ENCODE data around the gene GP1BA. TPM values are rescaled to one million over a fixed set of nuclear protein-coding genes. Genes with fewer than 3 reads are reported as not detected.

GP1BA gene
- total RNA-seq, 1 experiment from 2014 or later, result not detected

DNA sequence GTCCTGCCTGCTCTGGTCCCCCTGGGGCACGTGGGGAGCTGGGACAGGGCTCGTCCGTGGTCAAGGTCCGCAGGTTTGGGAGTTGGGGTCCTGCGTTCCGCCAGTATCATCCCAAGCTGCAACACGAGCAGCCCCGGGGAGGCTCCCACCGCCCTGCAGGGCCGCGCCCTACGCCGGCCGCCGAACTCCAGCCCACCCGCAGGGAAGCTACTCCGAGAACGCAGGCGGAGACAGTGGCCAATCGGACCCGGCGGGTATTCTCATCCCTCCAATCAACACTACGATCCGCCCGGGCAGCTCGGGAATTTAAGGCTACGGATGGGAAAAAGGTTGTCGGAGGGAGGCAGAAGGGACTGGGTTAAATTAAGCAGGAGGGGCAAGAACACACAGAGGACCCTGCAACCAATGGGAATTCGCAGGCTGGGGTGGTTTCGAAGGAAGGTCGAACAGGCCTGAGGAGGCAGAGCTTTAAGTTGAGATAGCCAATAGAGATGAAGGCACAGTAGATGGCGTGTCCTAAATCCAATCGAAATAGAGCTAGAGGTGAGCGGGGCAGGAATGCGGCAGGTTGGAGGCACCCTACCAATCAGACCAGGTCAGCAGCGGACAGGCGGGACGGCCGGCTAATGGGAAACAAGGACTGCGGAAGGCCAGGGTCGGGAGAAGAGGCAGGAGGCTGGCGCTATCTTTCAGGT is 34.9 kb downstream of the GP1BA start:
- peaks cover 12% of the 10 kb centered on the region for H3K36me3 ChIP-seq (ENCODE audit: insufficient read depth, low read length, poor library complexity, severe bottlenecking)
- H3K27me3 ChIP-seq (replicated peaks; ENCODE audit: insufficient read depth, low read depth, low read length, poor library complexity), result no peaks in the 10 kb centered on the region
- POLR2A ChIA-PET (ENCODE audit: low non-redundant PET), result interaction anchor here (0.6 to 1.0 kb wide), 3 partner anchors 16 to 843 kb away, joined by 3 to 4 read pairs (median 3); no protein-coding TSS in a partner anchor
- no peaks in the 10 kb centered on the region for H3K9me3 ChIP-seq (ENCODE audit: low read depth, low read length, poor library complexity, severe bottlenecking)
- no peak for TF ChIP-seq EZH2 (IDR thresholded peaks at IDR 0.05; ENCODE audit: borderline replicate concordance, low read depth, low read length, poor library complexity, severe bottlenecking)
- TF ChIP-seq CTCF (conservative IDR thresholded peaks at IDR 0.05; ENCODE audit: low read depth, low read length), result no peak
- H3K4me1 ChIP-seq (ENCODE audit: insufficient read depth, low read length, poor library complexity, severe bottlenecking), result peaks cover 17% of the 10 kb centered on the region
- TSS peak; percentile 57 for BruUV-seq (replicated peaks)
- peak overlapping the region; percentile 94 for H3K27ac ChIP-seq (ENCODE audit: low read depth, low read length, poor library complexity, severe bottlenecking)
- intact Hi-C loops (cut with micrococcal nuclease; ENCODE audit: unreplicated experiment), result loop anchor here (2.0 kb wide), 1 partner anchor 18 kb away; the partner anchor contains the start of gene PFN1
- CTCF ChIA-PET, result interaction anchor here (0.6 to 2.3 kb wide), 4 partner anchors 20 to 65 kb away, joined by 3 to 9 read pairs (median 6); partner anchors contain the start of genes CAMTA2, RNF167 and SLC25A11
- peak; percentile 100 for DNase-seq (ENCODE audit: low spot score)
- H3K4me3 ChIP-seq (ENCODE audit: low read depth, low read length, poor library complexity, severe bottlenecking), result peak overlapping the region; percentile 59

GRCh38 chr17:4967539-4968485 is 35.7 kb downstream of the GP1BA start, which contains the start of gene SPAG7:
Gene SPAG7, minus strand, starts transcription at chr17:4967817. Its CDS starts 13 bp downstream, at chr17:4967804.
- Histone ChIP-seq H3K27ac (ENCODE audit: low read depth, low read length, poor library complexity, severe bottlenecking) (peak within 1 kb of the TSS; percentile 94), H3K4me1 (ENCODE audit: insufficient read depth, low read length, poor library complexity, severe bottlenecking) (peaks cover 17% of the 10 kb centered on the region), H3K36me3 (ENCODE audit: insufficient read depth, low read length, poor library complexity, severe bottlenecking) (peaks cover 12% of the 10 kb centered on the region), H3K27me3 (replicated peaks; ENCODE audit: insufficient read depth, low read depth, low read length, poor library complexity) (no peaks in the 10 kb centered on the region), H3K9me3 (ENCODE audit: low read depth, low read length, poor library complexity, severe bottlenecking) (no peaks in the 10 kb centered on the region), H3K4me3 (ENCODE audit: low read depth, low read length, poor library complexity, severe bottlenecking) (peak within 1 kb of the TSS; percentile 59)
- peak; percentile 97 for DNase-seq (ENCODE audit: low spot score)
- intact Hi-C loops (cut with micrococcal nuclease; ENCODE audit: unreplicated experiment), result loop anchor here (2.0 kb wide), 1 partner anchor 19 kb away; the partner anchor contains the start of gene PFN1
- BruUV-seq (replicated peaks), result TSS peak; percentile 52
- CTCF ChIA-PET, result interaction anchor here (0.6 to 2.3 kb wide), 5 partner anchors 20 to 134 kb away, joined by 3 to 9 read pairs (median 4); partner anchors contain the start of genes CAMTA2, RNF167 and SLC25A11
- POLR2A ChIA-PET (ENCODE audit: low non-redundant PET), result interaction anchor here (0.6 to 1.0 kb wide), 4 partner anchors 16 to 844 kb away, joined by 3 to 4 read pairs (median 3); no protein-coding TSS in a partner anchor
- TF ChIP-seq EZH2 (IDR thresholded peaks at IDR 0.05; ENCODE audit: borderline replicate concordance, low read depth, low read length, poor library complexity, severe bottlenecking) (no peak), CTCF (conservative IDR thresholded peaks at IDR 0.05; ENCODE audit: low read depth, low read length) (0 out of 2 replicates have a peak, but pooled peaks have one; percentile 15)

- Histone ChIP-seq H3K27me3 (replicated peaks; ENCODE audit: insufficient read depth, low read depth, low read length, poor library complexity) (no peaks in the 10 kb centered on the region), H3K4me3 (ENCODE audit: low read depth, low read length, poor library complexity, severe bottlenecking) (peak overlapping the region; percentile 59), H3K36me3 (ENCODE audit: insufficient read depth, low read length, poor library complexity, severe bottlenecking) (peaks cover 12% of the 10 kb centered on the region), H3K9me3 (ENCODE audit: low read depth, low read length, poor library complexity, severe bottlenecking) (no peaks in the 10 kb centered on the region), H3K4me1 (ENCODE audit: insufficient read depth, low read length, poor library complexity, severe bottlenecking) (peaks cover 17% of the 10 kb centered on the region), H3K27ac (ENCODE audit: low read depth, low read length, poor library complexity, severe bottlenecking) (peak overlapping the region; percentile 94)
- intact Hi-C loops (cut with micrococcal nuclease; ENCODE audit: unreplicated experiment), result no loop called here
- no TSS peak for BruUV-seq (replicated peaks)
- POLR2A ChIA-PET (ENCODE audit: low non-redundant PET), result interaction anchor here (0.6 kb wide), 1 partner anchor 29 kb away, joined by 3 read pairs; no protein-coding TSS in a partner anchor
- DNase-seq (ENCODE audit: low spot score), result no peak
- no peak for TF ChIP-seq EZH2 (IDR thresholded peaks at IDR 0.05; ENCODE audit: borderline replicate concordance, low read depth, low read length, poor library complexity, severe bottlenecking)
- no peak for TF ChIP-seq CTCF (conservative IDR thresholded peaks at IDR 0.05; ENCODE audit: low read depth, low read length)
- CTCF ChIA-PET, result interaction anchor here (0.6 to 2.3 kb wide), 2 partner anchors 19 to 133 kb away, joined by 3 to 8 read pairs; partner anchors contain the start of gene CAMTA2
Observed at GRCh38 chr17:4968486-4969046, 36.5 kb downstream of the GP1BA start.
